ENCODE data around the gene FEM1B.

The FEM1B gene

GRCh38 chr15:68290715-68291114 is 13.2 kb downstream of the FEM1B start (continued):
- TF ChIP-seq, protein P1, sequence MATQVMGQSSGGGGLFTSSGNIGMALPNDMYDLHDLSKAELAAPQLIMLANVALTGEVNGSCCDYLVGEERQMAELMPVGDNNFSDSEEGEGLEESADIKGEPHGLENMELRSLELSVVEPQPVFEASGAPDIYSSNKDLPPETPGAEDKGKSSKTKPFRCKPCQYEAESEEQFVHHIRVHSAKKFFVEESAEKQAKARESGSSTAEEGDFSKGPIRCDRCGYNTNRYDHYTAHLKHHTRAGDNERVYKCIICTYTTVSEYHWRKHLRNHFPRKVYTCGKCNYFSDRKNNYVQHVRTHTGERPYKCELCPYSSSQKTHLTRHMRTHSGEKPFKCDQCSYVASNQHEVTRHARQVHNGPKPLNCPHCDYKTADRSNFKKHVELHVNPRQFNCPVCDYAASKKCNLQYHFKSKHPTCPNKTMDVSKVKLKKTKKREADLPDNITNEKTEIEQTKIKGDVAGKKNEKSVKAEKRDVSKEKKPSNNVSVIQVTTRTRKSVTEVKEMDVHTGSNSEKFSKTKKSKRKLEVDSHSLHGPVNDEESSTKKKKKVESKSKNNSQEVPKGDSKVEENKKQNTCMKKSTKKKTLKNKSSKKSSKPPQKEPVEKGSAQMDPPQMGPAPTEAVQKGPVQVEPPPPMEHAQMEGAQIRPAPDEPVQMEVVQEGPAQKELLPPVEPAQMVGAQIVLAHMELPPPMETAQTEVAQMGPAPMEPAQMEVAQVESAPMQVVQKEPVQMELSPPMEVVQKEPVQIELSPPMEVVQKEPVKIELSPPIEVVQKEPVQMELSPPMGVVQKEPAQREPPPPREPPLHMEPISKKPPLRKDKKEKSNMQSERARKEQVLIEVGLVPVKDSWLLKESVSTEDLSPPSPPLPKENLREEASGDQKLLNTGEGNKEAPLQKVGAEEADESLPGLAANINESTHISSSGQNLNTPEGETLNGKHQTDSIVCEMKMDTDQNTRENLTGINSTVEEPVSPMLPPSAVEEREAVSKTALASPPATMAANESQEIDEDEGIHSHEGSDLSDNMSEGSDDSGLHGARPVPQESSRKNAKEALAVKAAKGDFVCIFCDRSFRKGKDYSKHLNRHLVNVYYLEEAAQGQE (tag by site-specific recombination; IDR thresholded peaks at IDR 0.05), result no peak
- no peak for TF ChIP-seq IKZF3 (tag by site-specific recombination; IDR thresholded peaks at IDR 0.05)
- TF ChIP-seq ZNF792 (tag by site-specific recombination; IDR thresholded peaks at IDR 0.05), result no peak
- TF ChIP-seq ZXDB (tag by site-specific recombination; IDR thresholded peaks at IDR 0.05), result no peak
- no peak for TF ChIP-seq ZNF311 (tag by site-specific recombination; IDR thresholded peaks at IDR 0.05; ENCODE audit: borderline replicate concordance)
- no peak for TF ChIP-seq ZNF658 (tag by site-specific recombination; IDR thresholded peaks at IDR 0.05)
- TF ChIP-seq ZNF280D (tag by site-specific recombination; IDR thresholded peaks at IDR 0.05), result no peak
- no peak for TF ChIP-seq ZNF530 (tag by site-specific recombination; IDR thresholded peaks at IDR 0.05; ENCODE audit: low read depth)
- TF ChIP-seq ZBTB7A (tag by site-specific recombination; IDR thresholded peaks at IDR 0.05; ENCODE audit: low read depth), result no peak

- TF ChIP-seq, protein P2, sequence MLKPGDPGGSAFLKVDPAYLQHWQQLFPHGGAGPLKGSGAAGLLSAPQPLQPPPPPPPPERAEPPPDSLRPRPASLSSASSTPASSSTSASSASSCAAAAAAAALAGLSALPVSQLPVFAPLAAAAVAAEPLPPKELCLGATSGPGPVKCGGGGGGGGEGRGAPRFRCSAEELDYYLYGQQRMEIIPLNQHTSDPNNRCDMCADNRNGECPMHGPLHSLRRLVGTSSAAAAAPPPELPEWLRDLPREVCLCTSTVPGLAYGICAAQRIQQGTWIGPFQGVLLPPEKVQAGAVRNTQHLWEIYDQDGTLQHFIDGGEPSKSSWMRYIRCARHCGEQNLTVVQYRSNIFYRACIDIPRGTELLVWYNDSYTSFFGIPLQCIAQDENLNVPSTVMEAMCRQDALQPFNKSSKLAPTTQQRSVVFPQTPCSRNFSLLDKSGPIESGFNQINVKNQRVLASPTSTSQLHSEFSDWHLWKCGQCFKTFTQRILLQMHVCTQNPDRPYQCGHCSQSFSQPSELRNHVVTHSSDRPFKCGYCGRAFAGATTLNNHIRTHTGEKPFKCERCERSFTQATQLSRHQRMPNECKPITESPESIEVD (tag by site-specific recombination; IDR thresholded peaks at IDR 0.05), result peak; percentile 72
- TF ChIP-seq ZFP69B (tag by site-specific recombination; IDR thresholded peaks at IDR 0.05), result no peak
- H3K9me3 ChIP-seq (ENCODE audit: control insufficient read depth, insufficient read depth, low read depth, low read length), result no peaks in the 10 kb centered on the region
- no peak overlapping the region for H3K27ac ChIP-seq (ENCODE audit: extremely low read depth, low read depth, low read length)
- peaks cover 13 to 33% of the 10 kb centered on the region in 2 experiments for H3K36me3 ChIP-seq (ENCODE audit: control insufficient read depth in 2 of 2, insufficient read depth in 1 of 2, low read length in 2 of 2)
- ChIA-PET POLR2A (interaction anchor here (2.5 kb wide), 1 partner anchor 15 kb away, joined by 14 read pairs; the partner anchor contains the start of gene FEM1B), CTCF (interaction anchor here (0.7 to 4.8 kb wide), 4 partner anchors 14 to 717 kb away, joined by 3 to 29 read pairs (median 8); no protein-coding TSS in a partner anchor)
- peaks cover 13% of the 10 kb centered on the region for H3K4me1 ChIP-seq (ENCODE audit: control insufficient read depth, insufficient read depth, low read length)
- H3K4me3 ChIP-seq (ENCODE audit: low read depth, low read length), result no peak overlapping the region
Measured at GRCh38 chr15:68292157-68292781, 14.7 kb downstream of the FEM1B start.

- ChIA-PET POLR2A (interaction anchor here (2.5 kb wide), 1 partner anchor 15 kb away, joined by 14 read pairs; the partner anchor contains the start of gene FEM1B), CTCF (interaction anchor here (2.6 to 4.8 kb wide), 2 partner anchors 13 to 40 kb away, joined by 14 to 29 read pairs; no protein-coding TSS in a partner anchor)
- TF ChIP-seq KLF10 (tag by site-specific recombination; IDR thresholded peaks at IDR 0.05) (no peak), ZNF843 (tag by site-specific recombination; IDR thresholded peaks at IDR 0.05) (no peak), ZNF18 (tag by site-specific recombination; IDR thresholded peaks at IDR 0.05) (no peak), ZNF830 (tag by site-specific recombination; IDR thresholded peaks at IDR 0.05; ENCODE audit: low read depth) (no peak), GFI1B (tag by site-specific recombination; IDR thresholded peaks at IDR 0.05) (no peak), ZNF114 (tag by site-specific recombination; IDR thresholded peaks at IDR 0.05) (no peak)
- Histone ChIP-seq H3K9me3 (ENCODE audit: control insufficient read depth, insufficient read depth, low read depth, low read length) (no peaks in the 10 kb centered on the region), H3K4me3 (ENCODE audit: low read depth, low read length) (no peak overlapping the region), H3K27ac (ENCODE audit: extremely low read depth, low read depth, low read length) (no peak overlapping the region), H3K4me1 (ENCODE audit: control insufficient read depth, insufficient read depth, low read length) (peaks cover 8% of the 10 kb centered on the region; the same call in 1 of the 2 replicates), H3K36me3 (ENCODE audit: control insufficient read depth in 2 of 2, insufficient read depth in 1 of 2, low read length in 2 of 2) (peaks cover 15 to 38% of the 10 kb centered on the region in 2 experiments)
Measured at GRCh38 chr15:68292967-68293366, 15.4 kb downstream of the FEM1B start.
